Measurements from ENCODE around the gene NCS1.

The NCS1 gene

GRCh38 chr9:130129432-130130061 is 42.7 kb upstream of the NCS1 start:
- H3K4me1 ChIP-seq (ENCODE audit: insufficient read depth, low read length, poor library complexity, severe bottlenecking): peaks cover 25% of the 10 kb centered on the region
- no peaks in the 10 kb centered on the region for H3K9me3 ChIP-seq (ENCODE audit: insufficient read depth, low read depth, low read length)
- TF ChIP-seq CTCF (conservative IDR thresholded peaks at IDR 0.05; ENCODE audit: low read length): no peak
- TF ChIP-seq EZH2phosphoT487 (IDR thresholded peaks at IDR 0.05; ENCODE audit: borderline replicate concordance): no peak
- H3K27me3 ChIP-seq (ENCODE audit: insufficient read depth, low read length, poor library complexity, severe bottlenecking): no peaks in the 10 kb centered on the region
- peaks cover 3% of the 10 kb centered on the region; the same call in 1 of the 2 replicates for H3F3A ChIP-seq (ENCODE audit: low read depth)
- peak overlapping the region; percentile 38 for H3K9ac ChIP-seq (ENCODE audit: low read depth, low read length, poor library complexity, severe bottlenecking)
- H3K9me2 ChIP-seq (replicated peaks; ENCODE audit: low read depth, low read length): no peaks in the 10 kb centered on the region
- H4K20me1 ChIP-seq (ENCODE audit: insufficient read depth, low read length, poor library complexity, severe bottlenecking): no peaks in the 10 kb centered on the region
- no peak overlapping the region for H2AFZ ChIP-seq (ENCODE audit: low read length)
- H3K4me2 ChIP-seq (ENCODE audit: low read depth, low read length, poor library complexity, severe bottlenecking): peak overlapping the region; percentile 75
- H3K79me2 ChIP-seq (ENCODE audit: insufficient read depth, low read length): no peaks in the 10 kb centered on the region
- H3K36me3 ChIP-seq (ENCODE audit: insufficient read depth, low read length): no peaks in the 10 kb centered on the region
- no peak overlapping the region for H3K4me3 ChIP-seq (ENCODE audit: low read length, poor library complexity, severe bottlenecking)

DNA sequence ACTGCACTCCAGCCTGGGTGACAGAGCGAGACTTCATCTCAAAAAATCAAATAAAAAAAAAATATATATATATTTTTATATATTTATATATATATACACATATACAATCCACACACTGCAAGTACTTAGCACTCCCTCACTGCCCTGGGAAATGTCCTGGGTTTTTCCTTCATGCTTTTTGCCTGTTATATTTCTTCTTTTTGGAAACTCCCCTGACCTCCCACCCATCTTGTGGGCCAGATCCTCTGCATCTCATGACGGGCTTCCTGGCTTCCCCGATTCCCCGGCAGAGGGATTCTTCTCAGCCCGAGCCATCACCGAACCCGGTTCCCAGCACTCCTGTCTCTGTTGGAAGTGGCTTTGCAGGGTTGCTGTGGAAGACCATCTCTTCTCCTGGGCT is 39.5 kb upstream of the NCS1 start:
- H3K9me2 ChIP-seq (replicated peaks; ENCODE audit: low read depth, low read length): no peaks in the 10 kb centered on the region
- H3K79me2 ChIP-seq (ENCODE audit: insufficient read depth, low read length): no peaks in the 10 kb centered on the region
- H2AFZ ChIP-seq (ENCODE audit: low read length): no peak overlapping the region
- no peaks in the 10 kb centered on the region for H4K20me1 ChIP-seq (ENCODE audit: insufficient read depth, low read length, poor library complexity, severe bottlenecking)
- no peak for TF ChIP-seq EZH2phosphoT487 (IDR thresholded peaks at IDR 0.05; ENCODE audit: borderline replicate concordance)
- no peak for TF ChIP-seq CTCF (conservative IDR thresholded peaks at IDR 0.05; ENCODE audit: low read length)
- H3K4me3 ChIP-seq (ENCODE audit: low read length, poor library complexity, severe bottlenecking): no peak overlapping the region
- H3K4me1 ChIP-seq (ENCODE audit: insufficient read depth, low read length, poor library complexity, severe bottlenecking): peaks cover 15% of the 10 kb centered on the region
- no peak overlapping the region for H3K4me2 ChIP-seq (ENCODE audit: low read depth, low read length, poor library complexity, severe bottlenecking)
- H3K27me3 ChIP-seq (ENCODE audit: insufficient read depth, low read length, poor library complexity, severe bottlenecking): no peaks in the 10 kb centered on the region
- H3K9me3 ChIP-seq (ENCODE audit: insufficient read depth, low read depth, low read length): no peaks in the 10 kb centered on the region
- H3F3A ChIP-seq (ENCODE audit: low read depth): peaks cover 3% of the 10 kb centered on the region; the same call in 1 of the 2 replicates
- H3K9ac ChIP-seq (ENCODE audit: low read depth, low read length, poor library complexity, severe bottlenecking): no peak overlapping the region
- H3K36me3 ChIP-seq (ENCODE audit: insufficient read depth, low read length): no peaks in the 10 kb centered on the region

DNA sequence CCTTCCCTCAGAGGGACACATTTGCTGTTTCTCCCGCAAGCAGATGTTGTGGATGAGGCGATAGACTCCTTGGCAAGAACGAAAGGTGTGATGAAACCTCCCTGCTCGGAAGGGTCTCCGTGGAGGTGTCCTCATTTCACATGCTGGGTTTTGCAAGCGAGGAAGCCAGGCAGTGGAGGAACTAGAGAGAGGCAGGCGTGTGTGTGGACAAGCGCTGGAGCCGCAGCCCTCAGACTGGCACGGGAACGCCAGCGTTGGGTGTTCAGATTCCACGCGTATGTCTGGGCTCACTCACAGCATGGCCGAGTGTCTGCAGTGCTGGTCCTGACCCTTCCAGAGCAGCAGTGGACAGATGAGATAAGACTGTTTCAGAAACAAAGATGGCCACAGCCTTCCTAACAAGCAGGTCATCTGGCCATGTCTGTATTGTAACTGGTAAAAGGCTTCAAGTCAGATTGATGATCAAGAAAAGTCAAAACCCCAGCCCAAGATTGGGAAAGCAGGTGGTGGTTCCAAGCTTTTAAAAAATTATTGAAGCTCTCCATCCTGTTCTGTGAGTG is 35.0 kb upstream of the NCS1 start:
- Histone ChIP-seq H3K4me1 (ENCODE audit: insufficient read depth, low read length, poor library complexity, severe bottlenecking) (peaks cover 7% of the 10 kb centered on the region), H3F3A (ENCODE audit: low read depth) (no peaks in the 10 kb centered on the region), H3K9ac (ENCODE audit: low read depth, low read length, poor library complexity, severe bottlenecking) (no peak overlapping the region), H3K36me3 (ENCODE audit: insufficient read depth, low read length) (no peaks in the 10 kb centered on the region), H3K9me3 (ENCODE audit: insufficient read depth, low read depth, low read length) (no peaks in the 10 kb centered on the region), H3K4me2 (ENCODE audit: low read depth, low read length, poor library complexity, severe bottlenecking) (no peak overlapping the region), H2AFZ (ENCODE audit: low read length) (no peak overlapping the region), H3K79me2 (ENCODE audit: insufficient read depth, low read length) (no peaks in the 10 kb centered on the region), H3K27me3 (ENCODE audit: insufficient read depth, low read length, poor library complexity, severe bottlenecking) (no peaks in the 10 kb centered on the region), H3K9me2 (replicated peaks; ENCODE audit: low read depth, low read length) (no peaks in the 10 kb centered on the region), H4K20me1 (ENCODE audit: insufficient read depth, low read length, poor library complexity, severe bottlenecking) (no peaks in the 10 kb centered on the region), H3K4me3 (ENCODE audit: low read length, poor library complexity, severe bottlenecking) (no peak overlapping the region)
- TF ChIP-seq EZH2phosphoT487 (IDR thresholded peaks at IDR 0.05; ENCODE audit: borderline replicate concordance) (no peak), CTCF (conservative IDR thresholded peaks at IDR 0.05; ENCODE audit: low read length) (no peak)

Data from Loucy (cell line).